Psoas muscle (tissue), 8 donors: ENCODE results near the gene CMSS1. TPM values are rescaled to one million over a fixed set of nuclear protein-coding genes. Genes with fewer than 3 reads are reported as not detected.

Source experiments
- ATAC-seq, 4 donors: fragments of 200-7000 bp; cut with Tn5 transposase; one replicate each; pipeline ENCODE4 v1.9.1; 2020; ENCODE audit warnings: moderate library complexity in 3 of 4, mild to moderate bottlenecking in 2 of 4
- DNase-seq, 2 donors: peaks; one replicate each; pipeline ENCODE4 v3.0.0-alpha.2; 2020
- H3K27ac ChIP-seq: fragments of 200-600 bp; one replicate; pipeline ENCODE4 v1.8.0; 2022
- H3K27me3 ChIP-seq, 3 donors: fragments of 200-600 bp in 1 of 3; one replicate each; pipeline versions ENCODE4 v1.6.1 to v1.8.0; 2013 to 2022; ENCODE audit warnings: low read length in 2 of 3, mild to moderate bottlenecking in 2 of 3, moderate library complexity in 1 of 3; ENCODE audit not compliant: insufficient read depth in 3 of 3
- H3K36me3 ChIP-seq, 2 donors: fragments of 200-600 bp in 1 of 2; one replicate each; pipeline versions ENCODE4 v1.6.1 to v1.8.0; 2013 to 2022; ENCODE audit warnings: low read depth in 1 of 2, mild to moderate bottlenecking in 1 of 2, moderate library complexity in 1 of 2; ENCODE audit not compliant: insufficient read depth in 1 of 2
- H3K4me1 ChIP-seq: fragments of 200-600 bp; one replicate; pipeline ENCODE4 v1.8.0; 2022
- H3K4me3 ChIP-seq: fragments of 200-600 bp; one replicate; pipeline ENCODE4 v1.8.0; 2022; ENCODE audit warnings: mild to moderate bottlenecking
- H3K9me3 ChIP-seq: fragments of 200-600 bp; one replicate; pipeline ENCODE4 v1.8.0; 2022
- WGBS, 3 donors: extraction: QIAGEN DNeasy Blood & Tissue Kit; methylation state at CpG; one replicate each; pipeline versions ENCODE4 v1.1.6 to v1.1.7; 2013; 5-methylcytosine and 5-hydroxymethylcytosine counted together
- intact Hi-C, 2 donors: fragments of 100-400 bp; cut with DNase I; formaldehyde crosslinking; loops; one replicate each; pipeline versions ENCODE4 v1.11.0 to v1.14.2; 2022
- polyA plus RNA-seq, 3 donors: library from polyadenylated mRNA; stranded (reverse); fragments of 200-250 nt; gene quantifications; one replicate each; pipeline ENCODE4 v1.2.3, GENCODE V29; 2013
- total RNA-seq, 4 donors: library from RNA; stranded (reverse); fragmentation: NEBNext Ultra II Directional in 2 of 4; extraction: Animal tissue kit (Norgen Biotek cat#: 25700) in 2 of 4; gene quantifications; one replicate each; pipeline versions ENCODE4 v1.2.1 to v1.2.4, GENCODE V29; 2021 to 2023
- TF ChIP-seq, protein P1 (sequence below): fragments of 200-600 bp; IDR thresholded peaks from one replicate; pipeline ENCODE4 v1.8.0; 2022; ENCODE audit warnings: antibody characterized with exemption
- donor health status: healthy with polysubstance abuse.
- donor health status: DM: no; HTN: no; CAD: no; lungs with moderate emphysema.
- donor health status: Bipolar disorder and iron deficiency.
- donor health status: healthy.
- donor health status: DM: yes; HTN: yes; CAD: no.
- donor health status: DM: no; HTN: no; CAD: no.
- donor health status: DM: no; HTN: no; CAD: no.
- donor health status: DM: yes; HTN: yes; CAD: no.

Gene CMSS1
- total and polyA plus RNA-seq, 7 donors = 18.4 to 174 (median 58.8) TPM

DNA sequence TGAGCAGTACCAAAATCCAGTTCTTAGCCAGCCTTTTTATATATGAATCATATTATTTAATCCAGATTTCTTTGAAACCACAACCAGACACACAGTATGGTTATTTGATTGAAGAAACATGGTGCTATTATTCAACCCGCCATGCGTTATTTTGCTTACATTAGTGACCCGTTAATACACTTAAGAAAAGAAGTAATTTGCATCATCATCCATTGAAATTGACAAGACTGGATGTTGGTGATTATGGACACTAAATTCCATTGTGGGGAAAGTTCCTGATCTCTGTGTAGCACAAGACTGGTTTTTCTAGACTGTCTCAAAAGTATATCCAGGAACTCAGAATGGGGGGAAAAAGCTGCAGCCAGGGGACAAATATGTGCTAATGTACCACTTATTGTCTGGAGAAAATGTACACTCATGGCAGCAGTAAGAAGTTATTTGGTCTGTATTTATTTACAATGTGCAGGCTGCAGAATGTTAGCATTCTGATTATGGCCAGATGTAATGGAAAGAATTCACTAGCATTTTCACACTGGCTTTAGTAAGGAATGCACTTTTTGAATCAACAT is 216.3 kb downstream of the CMSS1 start:
- Histone ChIP-seq H3K4me3 (no peak overlapping the region), H3K9me3 (no peaks in the 10 kb centered on the region), H3K36me3 (no peaks in the 10 kb centered on the region), H3K27ac (peak overlapping the region; percentile 81), H3K4me1 (peaks cover 56% of the 10 kb centered on the region), H3K27me3 (no peaks in the 10 kb centered on the region)
- TF ChIP-seq, protein P1, sequence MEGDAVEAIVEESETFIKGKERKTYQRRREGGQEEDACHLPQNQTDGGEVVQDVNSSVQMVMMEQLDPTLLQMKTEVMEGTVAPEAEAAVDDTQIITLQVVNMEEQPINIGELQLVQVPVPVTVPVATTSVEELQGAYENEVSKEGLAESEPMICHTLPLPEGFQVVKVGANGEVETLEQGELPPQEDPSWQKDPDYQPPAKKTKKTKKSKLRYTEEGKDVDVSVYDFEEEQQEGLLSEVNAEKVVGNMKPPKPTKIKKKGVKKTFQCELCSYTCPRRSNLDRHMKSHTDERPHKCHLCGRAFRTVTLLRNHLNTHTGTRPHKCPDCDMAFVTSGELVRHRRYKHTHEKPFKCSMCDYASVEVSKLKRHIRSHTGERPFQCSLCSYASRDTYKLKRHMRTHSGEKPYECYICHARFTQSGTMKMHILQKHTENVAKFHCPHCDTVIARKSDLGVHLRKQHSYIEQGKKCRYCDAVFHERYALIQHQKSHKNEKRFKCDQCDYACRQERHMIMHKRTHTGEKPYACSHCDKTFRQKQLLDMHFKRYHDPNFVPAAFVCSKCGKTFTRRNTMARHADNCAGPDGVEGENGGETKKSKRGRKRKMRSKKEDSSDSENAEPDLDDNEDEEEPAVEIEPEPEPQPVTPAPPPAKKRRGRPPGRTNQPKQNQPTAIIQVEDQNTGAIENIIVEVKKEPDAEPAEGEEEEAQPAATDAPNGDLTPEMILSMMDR = no peak
- DNase-seq (no peak), ATAC-seq (no peak)
- WGBS, 3 donors = 90 to 94% (median 91%) methylated on average over 3 of the region's 3 CpGs
- intact Hi-C loops = loop anchor here in 1 of 2 donors (5.0 kb wide), 1 partner anchor 73 kb away; no protein-coding TSS in a partner anchor

GRCh38 chr3:100039075-100039474 is 221.4 kb downstream of the CMSS1 start:
- H3K27ac ChIP-seq = peak overlapping the region; percentile 89
- TF ChIP-seq, protein P1 = no peak
- DNase-seq (no peak), ATAC-seq (no peak)
- H3K36me3 ChIP-seq = no peaks in the 10 kb centered on the region
- no peak overlapping the region for H3K4me3 ChIP-seq
- intact Hi-C loops = no loop called here
- H3K27me3 ChIP-seq = no peaks in the 10 kb centered on the region
- peaks cover 58% of the 10 kb centered on the region for H3K4me1 ChIP-seq
- H3K9me3 ChIP-seq = no peaks in the 10 kb centered on the region

- 44 to 47% (median 45%) methylated on average over 3 of the region's 3 CpGs for WGBS, 3 donors
- peak overlapping the region; percentile 89 for H3K27ac ChIP-seq
- H3K4me1 ChIP-seq = peaks cover 68% of the 10 kb centered on the region
- no peak overlapping the region for H3K4me3 ChIP-seq
- intact Hi-C loops = loop anchor here (5.0 to 10.0 kb wide), 2 partner anchors 163 to 166 kb away; no protein-coding TSS in a partner anchor
- peak; percentile 43 to 93 (median 88) for ATAC-seq
- no peaks in the 10 kb centered on the region for H3K27me3 ChIP-seq
- DNase-seq = no peak
- H3K9me3 ChIP-seq = no peaks in the 10 kb centered on the region
- TF ChIP-seq, protein P1 = no peak
- H3K36me3 ChIP-seq = no peaks in the 10 kb centered on the region
Measured at GRCh38 chr3:100040451-100041225, 223.0 kb downstream of the CMSS1 start.

- intact Hi-C loops = loop anchor here (5.0 to 10.0 kb wide), 2 partner anchors 164 to 167 kb away; no protein-coding TSS in a partner anchor
- DNase-seq = no peak
- ATAC-seq = peak in 1 of 4 donors; percentile 30
- WGBS, 3 donors = 47 to 54% (median 53%) methylated on average over 1 of the region's 1 CpG
- H3K9me3 ChIP-seq = no peaks in the 10 kb centered on the region
- no peaks in the 10 kb centered on the region for H3K27me3 ChIP-seq
- H3K27ac ChIP-seq = peak overlapping the region; percentile 89
- TF ChIP-seq, protein P1 = no peak
- H3K4me1 ChIP-seq = peaks cover 75% of the 10 kb centered on the region
- no peak overlapping the region for H3K4me3 ChIP-seq
- no peaks in the 10 kb centered on the region for H3K36me3 ChIP-seq
Measured at GRCh38 chr3:100041328-100041749, 223.7 kb downstream of the CMSS1 start.
